Breast epithelium (tissue), 4 donors: ENCODE data around the gene TESPA1. TPM values are rescaled to one million over a fixed set of nuclear protein-coding genes. Genes with fewer than 3 reads are reported as not detected.
A peak's percentile ranks its signal among the peaks of the same experiment; 100 is the strongest.
"Not testable (repeated sequence)": the region's sequence is repeated elsewhere in the genome, so short reads cannot be mapped to it uniquely, and the experiment has no call there.

Source experiments
- DNase-seq, 2 donors: peaks; one replicate each; pipeline ENCODE4 v3.0.0-alpha.2; 2019; ENCODE audit warnings: low spot score in 2 of 2
- H3K27ac ChIP-seq, 2 donors: fragments of 200-600 bp; sonication (generic) in 1 of 2; one replicate each; pipeline ENCODE4 v1.5.1; 2016 to 2019; ENCODE audit warnings: mild to moderate bottlenecking in 1 of 2
- H3K27me3 ChIP-seq, 2 donors: fragments of 200-600 bp; sonication (generic) in 1 of 2; one replicate each; pipeline versions ENCODE4 v1.5.1 to v1.6.0; 2017 to 2019; ENCODE audit warnings: control low read depth in 1 of 2, mild to moderate bottlenecking in 1 of 2
- H3K36me3 ChIP-seq: fragments of 200-600 bp; one replicate; pipeline ENCODE4 v1.5.1; 2019
- H3K4me1 ChIP-seq, 2 donors: fragments of 200-600 bp; sonication (generic); one replicate each; pipeline ENCODE4 v1.5.1; 2016 to 2019; ENCODE audit warnings: control low read depth in 1 of 2
- H3K4me3 ChIP-seq, 3 donors: fragments of 200-600 bp; sonication (generic); 1 replicate in 2 of 3; 2 replicates in 1 of 3; pipeline ENCODE4 v1.5.1; 2016 to 2019; ENCODE audit warnings: mild to moderate bottlenecking in 3 of 3, moderate library complexity in 2 of 3
- H3K9me3 ChIP-seq, 2 donors: fragments of 200-600 bp; sonication (generic) in 1 of 2; one replicate each; pipeline ENCODE4 v1.5.1; 2016 to 2019; ENCODE audit warnings: control low read depth in 1 of 2
- POLR2A ChIP-seq: fragments of 450-650 bp; IDR thresholded peaks from one replicate; pipeline ENCODE4 v1.6.1; 2016; ENCODE audit warnings: antibody characterized with exemption, mild to moderate bottlenecking, moderate library complexity
- POLR2AphosphoS5 ChIP-seq, 3 donors: sonication (generic); formaldehyde crosslinking; IDR thresholded peaks; one replicate each; pipeline ENCODE4 v1.6.1; 2017; ENCODE audit warnings: antibody characterized with exemption in 3 of 3
- intact Hi-C: fragments of 100-400 bp; cut with DNase I; formaldehyde crosslinking; loops from one replicate; pipeline ENCODE4 v1.15.1; 2023; ENCODE audit warnings: low total_unique reads
- total RNA-seq, 3 donors: library from RNA; depleted of rRNA; stranded (reverse); fragments of >200 nt; gene quantifications; one replicate each; pipeline ENCODE4 v1.1.0, GENCODE V29; 2016
- TF ChIP-seq, protein P1 (sequence below), 3 donors: fragments of 450-650 bp; IDR thresholded peaks; one replicate each; pipeline ENCODE4 v1.5.1; 2016 to 2017; ENCODE audit warnings: antibody characterized with exemption in 3 of 3, mild to moderate bottlenecking in 3 of 3, moderate library complexity in 3 of 3

Gene TESPA1
- total RNA-seq, 3 donors from 2014 or later, result 1.3 to 6.2 (median 2.2) TPM

DNA sequence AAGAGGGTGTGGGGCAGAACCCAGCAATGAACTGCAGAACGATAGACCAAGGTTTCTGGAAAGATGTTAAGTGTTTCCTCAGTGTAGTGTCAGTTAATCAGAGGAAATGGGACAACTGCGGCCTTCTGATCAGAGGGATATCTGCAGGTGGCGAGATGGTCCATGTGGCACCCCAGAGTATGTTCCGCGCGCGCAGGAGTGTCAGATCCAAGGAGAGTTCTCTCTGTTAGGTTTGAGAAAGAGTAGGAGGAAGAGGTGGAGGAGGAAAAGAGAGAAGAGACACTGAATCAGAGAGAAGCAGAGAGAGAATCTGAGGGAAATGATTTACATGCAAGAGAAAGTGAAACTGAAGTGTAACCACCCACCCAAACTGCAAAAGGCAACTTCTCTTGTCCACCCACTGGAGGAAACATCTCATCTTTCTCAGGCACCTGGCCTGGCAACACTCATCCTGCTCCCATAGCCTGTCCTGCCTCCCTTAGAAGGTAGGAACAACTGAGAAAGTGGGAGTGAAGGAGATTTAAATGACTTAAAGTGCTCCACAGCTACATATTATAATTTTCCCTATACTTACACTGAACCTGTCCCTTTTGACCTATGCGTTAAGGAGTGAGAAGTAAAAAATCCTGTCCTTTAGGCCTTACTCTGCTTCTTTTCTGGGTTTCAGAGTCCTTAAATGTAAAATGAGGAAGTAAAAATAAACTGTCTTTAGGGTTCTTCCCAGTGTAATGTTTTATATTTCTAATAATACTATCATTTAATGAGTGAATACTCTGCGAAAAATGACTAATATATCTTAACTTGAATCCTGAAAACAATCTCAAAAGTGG lies 6.8 kb upstream of the TESPA1 start:
- no peak overlapping the region for H3K27ac ChIP-seq
- TF ChIP-seq, protein P1, sequence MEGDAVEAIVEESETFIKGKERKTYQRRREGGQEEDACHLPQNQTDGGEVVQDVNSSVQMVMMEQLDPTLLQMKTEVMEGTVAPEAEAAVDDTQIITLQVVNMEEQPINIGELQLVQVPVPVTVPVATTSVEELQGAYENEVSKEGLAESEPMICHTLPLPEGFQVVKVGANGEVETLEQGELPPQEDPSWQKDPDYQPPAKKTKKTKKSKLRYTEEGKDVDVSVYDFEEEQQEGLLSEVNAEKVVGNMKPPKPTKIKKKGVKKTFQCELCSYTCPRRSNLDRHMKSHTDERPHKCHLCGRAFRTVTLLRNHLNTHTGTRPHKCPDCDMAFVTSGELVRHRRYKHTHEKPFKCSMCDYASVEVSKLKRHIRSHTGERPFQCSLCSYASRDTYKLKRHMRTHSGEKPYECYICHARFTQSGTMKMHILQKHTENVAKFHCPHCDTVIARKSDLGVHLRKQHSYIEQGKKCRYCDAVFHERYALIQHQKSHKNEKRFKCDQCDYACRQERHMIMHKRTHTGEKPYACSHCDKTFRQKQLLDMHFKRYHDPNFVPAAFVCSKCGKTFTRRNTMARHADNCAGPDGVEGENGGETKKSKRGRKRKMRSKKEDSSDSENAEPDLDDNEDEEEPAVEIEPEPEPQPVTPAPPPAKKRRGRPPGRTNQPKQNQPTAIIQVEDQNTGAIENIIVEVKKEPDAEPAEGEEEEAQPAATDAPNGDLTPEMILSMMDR (IDR thresholded peaks at IDR 0.05), result no peak
- no peak for TF ChIP-seq POLR2AphosphoS5 (IDR thresholded peaks at IDR 0.05)
- no peak for TF ChIP-seq POLR2A
- DNase-seq, result no peak
- no peaks in the 10 kb centered on the region for H3K4me1 ChIP-seq
- no peaks in the 10 kb centered on the region for H3K36me3 ChIP-seq
- H3K27me3 ChIP-seq, result no peaks in the 10 kb centered on the region
- no peaks in the 10 kb centered on the region for H3K9me3 ChIP-seq
- H3K4me3 ChIP-seq, result no peak overlapping the region
- intact Hi-C loops, result no loop called here

DNA sequence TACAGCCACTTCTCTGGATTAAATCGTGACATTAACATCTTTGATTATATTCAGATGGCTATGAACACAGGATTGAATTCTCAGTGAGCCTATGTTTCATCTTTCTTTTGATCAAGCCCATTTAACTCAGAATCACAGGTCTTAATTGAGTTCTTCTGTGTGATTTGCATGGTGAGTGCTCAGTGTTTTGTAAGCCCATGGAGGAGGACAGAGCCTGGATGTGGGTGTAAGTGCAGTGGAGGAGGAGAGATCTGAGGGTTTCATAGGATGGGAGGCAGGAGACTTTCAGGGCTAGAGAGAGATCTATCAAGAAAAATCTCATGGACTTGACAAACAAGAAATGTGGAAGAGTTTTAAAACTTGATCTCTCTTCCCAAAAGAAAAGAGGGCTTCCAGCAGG lies 5.3 kb upstream of the TESPA1 start:
- H3K9me3 ChIP-seq, result no peaks in the 10 kb centered on the region
- TF ChIP-seq POLR2A (no peak), POLR2AphosphoS5 (IDR thresholded peaks at IDR 0.05) (no peak)
- TF ChIP-seq, protein P1 (IDR thresholded peaks at IDR 0.05), result no peak
- no peaks in the 10 kb centered on the region for H3K36me3 ChIP-seq
- no peak for DNase-seq
- intact Hi-C loops, result no loop called here
- H3K27me3 ChIP-seq, result no peaks in the 10 kb centered on the region
- H3K4me3 ChIP-seq, result no peak overlapping the region
- no peaks in the 10 kb centered on the region for H3K4me1 ChIP-seq
- H3K27ac ChIP-seq, result no peak overlapping the region

GRCh38 chr12:54988402-54989054 lies 4.0 kb upstream of the TESPA1 start:
- no peaks in the 10 kb centered on the region for H3K27me3 ChIP-seq
- TF ChIP-seq POLR2AphosphoS5 (IDR thresholded peaks at IDR 0.05), result no peak
- TF ChIP-seq, protein P1 (IDR thresholded peaks at IDR 0.05), result no peak
- no peak for TF ChIP-seq POLR2A
- no peak overlapping the region for H3K27ac ChIP-seq
- no peaks in the 10 kb centered on the region for H3K4me1 ChIP-seq
- peak; percentile 25 to 65 for DNase-seq
- no peaks in the 10 kb centered on the region for H3K9me3 ChIP-seq
- no peak overlapping the region for H3K4me3 ChIP-seq
- no peaks in the 10 kb centered on the region for H3K36me3 ChIP-seq
- intact Hi-C loops, result no loop called here

- Histone ChIP-seq H3K36me3 (no peaks in the 10 kb centered on the region), H3K27ac (no peak overlapping the region), H3K9me3 (no peaks in the 10 kb centered on the region), H3K27me3 (no peaks in the 10 kb centered on the region), H3K4me3 (no peak overlapping the region), H3K4me1 (no peaks in the 10 kb centered on the region)
- TF ChIP-seq, protein P1 (IDR thresholded peaks at IDR 0.05), result no peak
- no peak for TF ChIP-seq POLR2A
- no peak for TF ChIP-seq POLR2AphosphoS5 (IDR thresholded peaks at IDR 0.05)
- intact Hi-C loops, result no loop called here
- no peak for DNase-seq
Measured at GRCh38 chr12:54987611-54988231, 3.2 kb upstream of the TESPA1 start.

- H3K27me3 ChIP-seq, H3K4me1 ChIP-seq, H3K27ac ChIP-seq, H3K4me3 ChIP-seq, intact Hi-C loops, H3K9me3 ChIP-seq, H3K36me3 ChIP-seq, DNase-seq: not testable (repeated sequence)
Measured at GRCh38 chr12:54986773-54987172, 2.2 kb upstream of the TESPA1 start.
